Measurements from ENCODE around the gene PARP4.
"Not testable (repeated sequence)": the region's sequence is repeated elsewhere in the genome, so short reads cannot be mapped to it uniquely, and the experiment has no call there.

The PARP4 gene

GRCh38 chr13:24386816-24387708 lies 125.5 kb downstream of the PARP4 start:
- Mint-ChIP-seq H3K4me1 (ENCODE audit: low read depth) (no peaks in the 10 kb centered on the region), H3K27ac (no peak overlapping the region), H3K9me3 (no peaks in the 10 kb centered on the region), H3K27me3 (ENCODE audit: low read depth) (no peaks in the 10 kb centered on the region), H3K36me3 (ENCODE audit: low read depth) (no peaks in the 10 kb centered on the region), H3K4me3 (no peak overlapping the region)
- no peak for DNase-seq (ENCODE audit: low spot score)

- DNase-seq (ENCODE audit: low spot score), result no peak
- H3K4me3 Mint-ChIP-seq, result no peak overlapping the region
- no peaks in the 10 kb centered on the region for H3K36me3 Mint-ChIP-seq (ENCODE audit: low read depth)
- H3K4me1 Mint-ChIP-seq (ENCODE audit: low read depth), result peaks cover 4% of the 10 kb centered on the region
- H3K27ac Mint-ChIP-seq, result no peak overlapping the region
- no peaks in the 10 kb centered on the region for H3K9me3 Mint-ChIP-seq
- H3K27me3 Mint-ChIP-seq (ENCODE audit: low read depth), result no peaks in the 10 kb centered on the region
Observed at GRCh38 chr13:24385902-24386301, 126.7 kb downstream of the PARP4 start.

GRCh38 chr13:24384946-24385345 lies 127.6 kb downstream of the PARP4 start:
- not testable (repeated sequence) for H3K4me1 Mint-ChIP-seq (ENCODE audit: low read depth); DNase-seq (ENCODE audit: low spot score); H3K9me3 Mint-ChIP-seq; H3K4me3 Mint-ChIP-seq; H3K27me3 Mint-ChIP-seq (ENCODE audit: low read depth); H3K36me3 Mint-ChIP-seq (ENCODE audit: low read depth); H3K27ac Mint-ChIP-seq

- not testable (repeated sequence) for H3K36me3 Mint-ChIP-seq (ENCODE audit: low read depth); H3K4me3 Mint-ChIP-seq; H3K27me3 Mint-ChIP-seq (ENCODE audit: low read depth); DNase-seq (ENCODE audit: low spot score); H3K9me3 Mint-ChIP-seq; H3K27ac Mint-ChIP-seq
- peaks cover 14% of the 10 kb centered on the region for H3K4me1 Mint-ChIP-seq (ENCODE audit: low read depth)
Observed at GRCh38 chr13:24384091-24384490, 128.5 kb downstream of the PARP4 start.

GRCh38 chr13:24381541-24382265 lies 130.9 kb downstream of the PARP4 start:
- H3K4me3 Mint-ChIP-seq, result no peak overlapping the region
- H3K9me3 Mint-ChIP-seq, result no peaks in the 10 kb centered on the region
- no peak overlapping the region for H3K27ac Mint-ChIP-seq
- no peaks in the 10 kb centered on the region for H3K36me3 Mint-ChIP-seq (ENCODE audit: low read depth)
- DNase-seq (ENCODE audit: low spot score), result no peak
- peaks cover 22% of the 10 kb centered on the region for H3K4me1 Mint-ChIP-seq (ENCODE audit: low read depth)
- peaks cover 22% of the 10 kb centered on the region for H3K27me3 Mint-ChIP-seq (ENCODE audit: low read depth)

- H3K27ac Mint-ChIP-seq; DNase-seq (ENCODE audit: low spot score); H3K4me3 Mint-ChIP-seq; H3K36me3 Mint-ChIP-seq (ENCODE audit: low read depth); H3K9me3 Mint-ChIP-seq: not testable (repeated sequence)
- Mint-ChIP-seq H3K27me3 (ENCODE audit: low read depth) (peaks cover 22% of the 10 kb centered on the region), H3K4me1 (ENCODE audit: low read depth) (peaks cover 22% of the 10 kb centered on the region)
Observed at GRCh38 chr13:24380881-24381280, 131.7 kb downstream of the PARP4 start.

GRCh38 chr13:24380227-24380626 lies 132.4 kb downstream of the PARP4 start:
- not testable (repeated sequence) for DNase-seq (ENCODE audit: low spot score); H3K36me3 Mint-ChIP-seq (ENCODE audit: low read depth); H3K27ac Mint-ChIP-seq; H3K9me3 Mint-ChIP-seq; H3K4me3 Mint-ChIP-seq
- Mint-ChIP-seq H3K4me1 (ENCODE audit: low read depth) (peaks cover 22% of the 10 kb centered on the region), H3K27me3 (ENCODE audit: low read depth) (peaks cover 22% of the 10 kb centered on the region)

GRCh38 chr13:24371273-24371672 lies 141.3 kb downstream of the PARP4 start:
- not testable (repeated sequence) for DNase-seq (ENCODE audit: low spot score); H3K4me3 Mint-ChIP-seq; H3K4me1 Mint-ChIP-seq (ENCODE audit: low read depth); H3K27ac Mint-ChIP-seq; H3K36me3 Mint-ChIP-seq (ENCODE audit: low read depth); H3K9me3 Mint-ChIP-seq
- H3K27me3 Mint-ChIP-seq (ENCODE audit: low read depth), result peaks cover 21% of the 10 kb centered on the region

All from T-helper 2 cell treated with Interferon-gamma antibody and Interleukin-4, amounts not matched to agents 5 μg/mL and 100 μg/mL, for 36 hours (primary cell).